ENCODE data around the gene VAMP2.
A peak's percentile ranks its signal among the peaks of the same experiment; 100 is the strongest.
"Not testable (repeated sequence)": the region's sequence is repeated elsewhere in the genome, so short reads cannot be mapped to it uniquely, and the experiment has no call there.

Gene VAMP2

GRCh38 chr17:8176197-8176940 is 13.6 kb upstream of the VAMP2 start, which contains the start of gene TMEM107:
Gene TMEM107 (minus strand): TSS chr17:8176380. CDS start chr17:8176286, 94 bp downstream.
- DNase-seq, result peak; percentile 79

- DNase-seq, result no peak
These were observed 13.0 kb upstream of the VAMP2 start for GRCh38 chr17:8175795-8176196.

- no peak for DNase-seq
These were observed 11.1 kb upstream of the VAMP2 start for GRCh38 chr17:8173871-8174322.

- DNase-seq, result peak; percentile 58
These were observed 10.5 kb upstream of the VAMP2 start for GRCh38 chr17:8173056-8173870.

GRCh38 chr17:8170186-8170585 is 7.4 kb upstream of the VAMP2 start:
- not testable (repeated sequence) for DNase-seq

- DNase-seq, result no peak
These were observed 4.8 kb upstream of the VAMP2 start for GRCh38 chr17:8167526-8167925.

- no peak for DNase-seq
These were observed 4.0 kb upstream of the VAMP2 start for GRCh38 chr17:8166731-8167130.

- DNase-seq, result no peak
These were observed 2.0 kb upstream of the VAMP2 start for GRCh38 chr17:8164815-8165131.

GRCh38 chr17:8163978-8164814 is 1.4 kb upstream of the VAMP2 start:
- peak; percentile 56 for DNase-seq

GRCh38 chr17:8162997-8163977 is 539 bp upstream of the VAMP2 start:
- DNase-seq, result no peak

- DNase-seq, result no peak
These were observed 1.2 kb downstream of the VAMP2 start for GRCh38 chr17:8161289-8162232.

- no peak for DNase-seq
These were observed 2.0 kb downstream of the VAMP2 start for GRCh38 chr17:8160741-8161221.

- DNase-seq, result no peak
These were observed 2.5 kb downstream of the VAMP2 start for GRCh38 chr17:8160224-8160577.

- DNase-seq, result no peak
These were observed 3.1 kb downstream of the VAMP2 start for GRCh38 chr17:8159459-8160223.

GRCh38 chr17:8159032-8159400 is 3.7 kb downstream of the VAMP2 start:
- DNase-seq, result no peak

GRCh38 chr17:8158267-8159031 is 4.3 kb downstream of the VAMP2 start:
- DNase-seq, result peak; percentile 83

- DNase-seq, result peak; percentile 100
These were observed 6.3 kb downstream of the VAMP2 start for GRCh38 chr17:8156246-8156992.

GRCh38 chr17:8155996-8156245 is 6.8 kb downstream of the VAMP2 start:
- no peak for DNase-seq
